CD4-positive, alpha-beta T cell treated with Interleukin-21 for 1 hour (primary cell): ENCODE data around the gene GBP3.
"Not testable (repeated sequence)": the region's sequence is repeated elsewhere in the genome, so short reads cannot be mapped to it uniquely, and the experiment has no call there.

ENCODE experiments used
- DNase-seq: peaks from one replicate; pipeline ENCODE4 v3.0.0-alpha.2; 2020

Gene GBP3

GRCh38 chr1:89037186-89037585, 14.5 kb upstream of the GBP3 start:
- DNase-seq = no peak

- DNase-seq = no peak
Observed at GRCh38 chr1:89035080-89035479, 12.4 kb upstream of the GBP3 start.

DNA sequence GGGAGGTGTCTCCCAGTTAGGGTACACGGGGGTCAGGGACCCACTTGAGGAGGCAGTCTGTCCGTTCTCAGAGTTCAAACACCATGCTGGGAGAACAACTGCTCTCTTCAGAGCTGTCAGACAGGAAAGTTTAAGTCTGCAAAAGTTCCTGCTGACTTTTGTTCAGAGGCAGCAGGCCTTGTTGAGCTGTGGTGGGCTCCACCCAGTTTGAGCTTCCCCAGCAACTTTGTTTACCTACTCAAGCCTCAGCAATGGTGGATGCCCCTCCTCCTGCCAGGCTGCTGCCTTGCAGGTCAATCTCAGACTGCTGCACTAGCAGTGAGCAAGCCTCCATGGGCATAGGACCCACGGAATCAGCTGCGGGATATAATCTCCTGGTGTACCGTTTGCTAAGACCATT, 11.3 kb upstream of the GBP3 start:
- peak; percentile 23 for DNase-seq

- DNase-seq = peak; percentile 54
Observed at GRCh38 chr1:89029051-89029450, 6.4 kb upstream of the GBP3 start.

DNA sequence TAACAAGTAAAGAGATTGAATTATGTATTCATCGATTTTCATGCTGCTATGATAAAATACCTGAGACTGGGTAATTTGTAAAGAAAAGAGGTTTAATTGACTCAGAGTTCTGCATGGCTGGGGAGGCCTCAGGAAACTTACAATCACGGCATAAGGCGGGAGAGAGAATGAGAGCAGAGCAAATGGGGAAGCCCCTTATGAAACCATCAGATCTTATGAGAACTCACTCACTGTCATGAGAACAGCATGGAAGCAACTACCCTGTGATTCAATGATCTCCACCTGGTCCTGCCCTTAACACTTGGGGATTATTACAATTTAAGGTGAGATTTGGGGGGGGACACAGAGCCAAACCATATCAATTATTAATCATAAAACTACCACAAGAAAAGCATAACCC, 3.3 kb upstream of the GBP3 start:
- no peak for DNase-seq

- peak; percentile 4 for DNase-seq
Observed at GRCh38 chr1:89023026-89023425, 360 bp upstream of the GBP3 start.

- DNase-seq = not testable (repeated sequence)
Observed at GRCh38 chr1:89018318-89018717, 4.3 kb downstream of the GBP3 start.

GRCh38 chr1:89008511-89008910, 14.2 kb downstream of the GBP3 start:
- no peak for DNase-seq

GRCh38 chr1:89005286-89006151, 17.1 kb downstream of the GBP3 start:
- no peak for DNase-seq

GRCh38 chr1:89002176-89002575, 20.5 kb downstream of the GBP3 start:
- peak; percentile 36 for DNase-seq

GRCh38 chr1:89001510-89001909, 21.2 kb downstream of the GBP3 start:
- DNase-seq = no peak

- DNase-seq = peak; percentile 85
Observed at GRCh38 chr1:88998716-88999115, 23.9 kb downstream of the GBP3 start.

- no peak for DNase-seq
Observed at GRCh38 chr1:88990426-88990825, 32.2 kb downstream of the GBP3 start.

DNA sequence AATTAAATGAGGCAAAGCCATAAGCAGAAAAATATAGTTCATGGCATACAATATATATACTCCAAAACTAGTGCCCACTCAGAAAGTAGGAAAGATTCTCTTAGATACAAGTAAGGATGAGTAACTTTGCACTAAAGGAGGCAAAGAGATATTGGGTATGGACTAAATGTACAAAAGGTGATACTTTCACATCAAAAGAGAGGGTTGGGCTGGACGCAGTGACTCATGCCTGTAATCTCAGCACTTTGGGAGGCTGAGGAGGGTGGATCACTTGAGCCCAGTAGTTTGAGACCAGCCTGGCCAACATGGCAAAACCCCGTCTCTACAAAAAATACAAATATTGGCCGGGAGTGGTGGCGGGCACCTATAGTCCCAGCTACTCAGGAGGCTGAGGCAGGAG, 37.0 kb downstream of the GBP3 start:
- no peak for DNase-seq

- DNase-seq = no peak
Observed at GRCh38 chr1:88985032-88985431, 37.6 kb downstream of the GBP3 start.

DNA sequence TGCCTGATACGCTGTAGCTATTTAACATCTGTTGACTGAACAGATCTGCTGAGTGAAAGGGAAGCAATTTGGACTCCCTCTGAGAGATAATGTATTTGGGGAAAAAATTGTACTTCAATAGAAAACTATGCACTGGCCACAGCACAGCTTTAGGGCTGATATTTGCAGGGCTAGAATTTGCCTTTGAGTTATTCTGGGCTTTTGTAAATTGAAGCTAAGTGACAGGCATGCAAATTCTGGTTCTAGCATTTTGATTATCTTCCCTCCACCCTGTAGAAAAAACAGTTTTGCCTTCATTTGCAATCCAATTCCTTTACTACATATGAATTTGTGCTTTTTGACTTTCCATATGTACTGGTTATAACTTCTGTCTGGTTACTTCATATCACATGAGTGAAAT, 38.1 kb downstream of the GBP3 start:
- no peak for DNase-seq

- DNase-seq = peak; percentile 81
Observed at GRCh38 chr1:88983791-88984559, 38.7 kb downstream of the GBP3 start.

DNA sequence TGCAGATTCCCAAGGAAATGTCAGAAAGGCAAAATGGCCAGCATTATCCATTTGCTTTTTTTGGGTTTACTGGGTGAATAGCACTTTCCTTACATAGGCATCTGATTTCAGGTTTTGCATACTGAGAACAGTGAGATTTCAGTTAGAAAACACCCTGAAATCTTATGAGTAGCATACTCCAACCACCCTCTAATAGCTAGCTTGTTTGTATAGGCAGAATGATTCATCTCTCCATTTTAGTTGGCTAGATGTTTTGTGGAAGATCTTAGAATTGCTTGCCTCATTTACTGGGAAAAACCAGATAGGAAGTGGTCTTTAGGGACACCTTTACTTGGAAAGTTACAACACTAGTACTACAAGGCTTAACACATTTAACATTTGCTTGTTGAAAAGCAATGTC, 40.6 kb downstream of the GBP3 start:
- DNase-seq = no peak

DNA sequence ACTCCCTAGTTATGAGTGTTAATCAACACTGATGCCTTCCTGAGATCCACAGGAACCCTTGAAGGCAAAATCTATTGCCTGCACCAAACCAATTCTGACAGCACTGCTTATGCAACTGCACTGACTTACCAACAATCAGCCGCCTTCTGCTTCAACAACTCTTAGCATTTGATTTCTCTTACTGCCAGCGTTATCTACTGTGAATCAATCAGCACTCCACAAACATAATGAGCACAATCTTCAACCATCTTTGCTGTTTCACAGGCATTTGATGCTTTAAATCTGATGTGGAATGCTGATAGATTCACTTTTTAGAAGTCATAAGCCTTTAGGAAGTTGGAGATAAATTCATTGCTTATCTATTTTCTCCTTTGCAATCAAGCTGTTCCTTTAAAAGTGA, 41.2 kb downstream of the GBP3 start:
- not testable (repeated sequence) for DNase-seq

- DNase-seq = no peak
Observed at GRCh38 chr1:88980870-88981269, 41.8 kb downstream of the GBP3 start.

GRCh38 chr1:88979749-88980116, 42.9 kb downstream of the GBP3 start:
- DNase-seq = no peak

DNA sequence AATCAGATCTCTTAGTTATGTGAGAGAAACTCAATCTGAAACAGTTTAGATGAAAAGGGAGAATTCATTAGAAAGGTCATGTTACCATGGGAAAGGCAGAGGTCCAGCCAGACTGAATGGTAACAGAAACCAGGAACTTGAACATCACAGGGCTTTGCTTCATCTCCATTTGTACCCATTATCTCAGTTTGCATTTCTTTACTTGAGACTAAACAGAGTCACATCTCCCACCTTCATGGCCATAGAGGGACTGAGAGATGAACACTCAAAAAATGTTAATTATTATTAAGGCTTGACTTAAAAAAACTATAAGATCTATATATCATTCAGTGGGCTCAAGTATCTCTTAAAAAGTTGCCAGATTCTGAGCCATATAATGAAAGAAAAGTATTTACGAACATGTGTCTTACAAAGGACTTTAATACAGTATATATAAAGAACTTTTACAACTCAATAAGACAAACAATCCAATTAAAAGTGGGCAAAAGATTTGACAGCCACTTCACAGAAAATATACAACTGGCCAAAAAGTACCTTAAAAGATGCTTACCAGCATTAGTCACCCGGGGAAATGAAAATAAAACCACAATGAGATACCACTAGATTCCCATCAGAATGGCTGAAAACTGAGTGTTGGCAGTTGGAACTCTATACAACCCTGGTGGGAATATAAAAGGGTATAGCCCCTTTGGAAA, 43.5 kb downstream of the GBP3 start:
- DNase-seq = no peak

GRCh38 chr1:88976235-88976634, 46.4 kb downstream of the GBP3 start:
- no peak for DNase-seq
